ENCODE results near the gene HOXD1. TPM values are rescaled to one million over a fixed set of nuclear protein-coding genes. Genes with fewer than 3 reads are reported as not detected.

Gene HOXD1
- total and polyA plus RNA-seq, 2 donors (not counting 1 experiment from before 2014, with no cell fraction given) = not detected

DNA sequence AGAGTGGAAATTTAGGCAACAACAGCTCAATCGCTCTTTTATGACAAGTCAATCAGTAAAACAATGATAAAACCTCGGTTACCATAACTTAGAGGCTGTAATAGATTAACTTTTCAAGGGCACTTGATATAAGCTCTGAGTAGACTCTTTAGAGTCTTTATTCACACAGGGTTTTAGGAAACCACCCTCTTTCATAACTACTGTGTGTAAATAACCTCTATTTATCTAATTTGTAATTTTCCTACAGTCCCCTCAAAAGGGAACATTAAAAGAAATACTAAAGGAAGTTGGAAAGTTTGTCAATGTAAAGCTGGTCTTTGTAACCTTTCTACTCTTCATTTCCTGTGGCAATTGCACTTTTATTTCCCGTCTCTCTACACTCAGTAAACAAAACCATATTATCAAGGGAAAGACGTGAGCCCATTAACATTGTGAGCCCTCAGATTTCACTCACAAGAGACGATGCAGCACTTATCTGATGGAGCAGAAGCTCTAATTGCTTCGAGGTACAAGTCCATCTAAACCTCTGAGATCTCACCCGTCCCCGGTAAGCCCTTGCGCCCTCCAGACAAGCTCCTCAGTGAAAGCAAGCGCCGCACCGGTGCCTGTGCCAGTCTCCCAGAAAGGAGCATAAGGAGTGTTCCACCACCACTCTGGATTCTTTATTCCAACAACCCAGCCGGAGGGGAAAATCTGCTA, 1.1 kb upstream of the HOXD1 start:
- Histone ChIP-seq H3K4me3 (replicated peaks in 1 of 4; ENCODE audit: control extremely low read depth in 1 of 4, insufficient read depth in 1 of 4, low read depth in 3 of 4, low read length in 4 of 4) (peak overlapping the region in 3 of 4 experiments; percentile 41 to 52 (median 44)), H3K4me1 (ENCODE audit: control insufficient read depth, extremely low read depth, insufficient read depth, low read length) (no peaks in the 10 kb centered on the region), H3K9me3 (ENCODE audit: control insufficient read depth, insufficient read depth, low read depth, low read length) (no peaks in the 10 kb centered on the region), H3K27me3 (ENCODE audit: control insufficient read depth, insufficient read depth, low read length) (peaks cover 35% of the 10 kb centered on the region), H2AFZ (ENCODE audit: low read length) (no peak overlapping the region), H3K9ac (ENCODE audit: insufficient read depth, low read length) (no peak overlapping the region), H3K4me2 (ENCODE audit: extremely low read depth, insufficient read depth, low read length) (peak overlapping the region; percentile 82), H3K79me2 (ENCODE audit: control insufficient read depth, insufficient read depth, low read length) (no peaks in the 10 kb centered on the region), H3K36me3 (ENCODE audit: control insufficient read depth, insufficient read depth, low read length) (no peaks in the 10 kb centered on the region), H4K20me1 (ENCODE audit: control insufficient read depth, extremely low read depth, insufficient read depth, low read length) (no peaks in the 10 kb centered on the region), H3K27ac (ENCODE audit: insufficient read depth, low read length) (no peak overlapping the region)
- TF ChIP-seq EZH2 (IDR thresholded peaks at IDR 0.05; ENCODE audit: low read length, missing control alignments) (no peak), CTCF (conservative IDR thresholded peaks at IDR 0.05 in 1 of 2, IDR thresholded peaks at IDR 0.05 in 1 of 2; ENCODE audit: low read depth in 1 of 2, low read length in 2 of 2) (no peak)
- no peak for DNase-seq (ENCODE audit: low read depth in 2 of 2)

DNA sequence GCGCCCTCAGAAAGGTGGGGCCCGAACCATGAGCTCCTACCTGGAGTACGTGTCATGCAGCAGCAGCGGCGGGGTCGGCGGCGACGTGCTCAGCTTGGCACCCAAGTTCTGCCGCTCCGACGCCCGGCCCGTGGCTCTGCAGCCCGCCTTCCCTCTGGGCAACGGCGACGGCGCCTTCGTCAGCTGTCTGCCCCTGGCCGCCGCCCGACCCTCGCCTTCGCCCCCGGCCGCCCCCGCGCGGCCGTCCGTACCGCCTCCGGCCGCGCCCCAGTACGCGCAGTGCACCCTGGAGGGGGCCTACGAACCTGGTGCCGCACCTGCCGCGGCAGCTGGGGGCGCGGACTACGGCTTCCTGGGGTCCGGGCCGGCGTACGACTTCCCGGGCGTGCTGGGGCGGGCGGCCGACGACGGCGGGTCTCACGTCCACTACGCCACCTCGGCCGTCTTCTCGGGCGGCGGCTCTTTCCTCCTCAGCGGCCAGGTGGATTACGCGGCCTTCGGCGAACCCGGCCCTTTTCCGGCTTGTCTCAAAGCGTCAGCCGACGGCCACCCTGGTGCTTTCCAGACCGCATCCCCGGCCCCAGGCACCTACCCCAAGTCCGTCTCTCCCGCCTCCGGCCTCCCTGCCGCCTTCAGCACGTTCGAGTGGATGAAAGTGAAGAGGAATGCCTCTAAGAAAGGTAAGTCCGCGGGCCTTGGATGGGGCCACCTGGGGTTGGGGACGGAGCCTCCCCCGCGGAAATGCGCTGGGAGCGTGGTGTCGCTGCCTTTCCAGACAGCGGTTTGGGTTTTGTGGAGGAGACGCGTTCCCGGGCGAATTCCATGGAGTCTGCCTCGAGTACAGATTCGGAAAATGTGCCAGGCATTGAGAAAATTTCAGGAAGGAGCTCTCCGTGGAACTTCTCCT, 559 bp downstream of the HOXD1 start:
- Histone ChIP-seq H4K20me1 (ENCODE audit: control insufficient read depth, extremely low read depth, insufficient read depth, low read length) (no peaks in the 10 kb centered on the region), H3K9ac (ENCODE audit: insufficient read depth, low read length) (no peak overlapping the region), H3K79me2 (ENCODE audit: control insufficient read depth, insufficient read depth, low read length) (no peaks in the 10 kb centered on the region), H3K27ac (ENCODE audit: insufficient read depth, low read length) (no peak overlapping the region), H3K4me3 (replicated peaks in 1 of 4; ENCODE audit: control extremely low read depth in 1 of 4, insufficient read depth in 1 of 4, low read depth in 3 of 4, low read length in 4 of 4) (peak overlapping the region in 2 of 4 experiments; percentile 41 to 52), H3K9me3 (ENCODE audit: control insufficient read depth, insufficient read depth, low read depth, low read length) (no peaks in the 10 kb centered on the region), H3K4me1 (ENCODE audit: control insufficient read depth, extremely low read depth, insufficient read depth, low read length) (no peaks in the 10 kb centered on the region), H3K27me3 (ENCODE audit: control insufficient read depth, insufficient read depth, low read length) (peaks cover 35% of the 10 kb centered on the region), H2AFZ (ENCODE audit: low read length) (no peak overlapping the region), H3K4me2 (ENCODE audit: extremely low read depth, insufficient read depth, low read length) (peak overlapping the region; percentile 82), H3K36me3 (ENCODE audit: control insufficient read depth, insufficient read depth, low read length) (no peaks in the 10 kb centered on the region)
- no peak for DNase-seq (ENCODE audit: low read depth in 2 of 2)
- TF ChIP-seq EZH2 (IDR thresholded peaks at IDR 0.05; ENCODE audit: low read length, missing control alignments) (peak; percentile 72), CTCF (conservative IDR thresholded peaks at IDR 0.05 in 1 of 2, IDR thresholded peaks at IDR 0.05 in 1 of 2; ENCODE audit: low read depth in 1 of 2, low read length in 2 of 2) (no peak)

Measured in fibroblast of lung (primary cell).